HG02763 (cell line): ENCODE results near the gene CD46.

Source experiments
- ATAC-seq: cut with Tn5 transposase; IDR thresholded peaks from one replicate; pipeline ENCODE4 v1.9.1; 2021; ENCODE audit warnings: mild to moderate bottlenecking, moderate library complexity; ENCODE audit not compliant: unreplicated experiment

The CD46 gene

GRCh38 chr1:207812778-207813511 lies 61.1 kb downstream of the CD46 start:
- no peak for ATAC-seq

- no peak for ATAC-seq
These were observed 61.6 kb downstream of the CD46 start for GRCh38 chr1:207813512-207813881.

DNA sequence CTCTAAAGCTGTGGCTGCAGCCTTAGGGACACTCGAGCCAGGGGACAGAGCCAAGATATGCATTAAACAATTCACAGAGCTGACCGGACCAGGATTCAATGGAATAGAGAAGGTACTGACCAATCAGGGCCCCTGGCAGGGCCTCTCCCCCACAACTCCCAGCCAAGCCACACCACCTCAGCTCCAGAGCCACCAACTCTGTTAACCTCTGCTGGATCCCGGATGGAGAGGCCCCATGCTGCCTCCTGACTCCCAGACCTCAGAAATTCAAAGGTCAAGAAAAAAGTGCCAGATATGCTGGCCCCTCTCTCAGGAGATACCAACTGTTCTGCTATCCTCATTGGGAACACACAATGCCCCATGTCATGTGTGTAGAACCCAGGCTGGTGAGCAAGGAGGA lies 62.1 kb downstream of the CD46 start:
- ATAC-seq = no peak

DNA sequence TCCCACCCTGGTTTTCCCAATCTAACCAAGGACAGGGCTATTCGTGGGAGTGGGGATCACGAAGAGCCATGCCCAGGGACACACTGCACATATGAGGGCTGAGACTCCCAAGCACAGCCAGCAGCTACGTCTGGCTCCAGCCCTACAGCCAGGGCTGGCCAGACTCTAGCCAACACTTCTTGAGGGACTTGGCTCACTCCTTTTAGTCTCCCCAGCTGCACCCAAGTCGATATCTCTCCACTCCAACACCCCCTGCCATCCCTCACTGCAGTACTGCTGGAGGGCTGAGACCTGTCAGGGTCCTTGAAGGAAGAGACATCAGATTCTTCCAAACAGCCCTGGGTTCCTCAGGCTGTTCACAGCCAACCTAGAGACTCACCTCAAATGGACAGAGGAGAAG lies 62.6 kb downstream of the CD46 start:
- no peak for ATAC-seq

DNA sequence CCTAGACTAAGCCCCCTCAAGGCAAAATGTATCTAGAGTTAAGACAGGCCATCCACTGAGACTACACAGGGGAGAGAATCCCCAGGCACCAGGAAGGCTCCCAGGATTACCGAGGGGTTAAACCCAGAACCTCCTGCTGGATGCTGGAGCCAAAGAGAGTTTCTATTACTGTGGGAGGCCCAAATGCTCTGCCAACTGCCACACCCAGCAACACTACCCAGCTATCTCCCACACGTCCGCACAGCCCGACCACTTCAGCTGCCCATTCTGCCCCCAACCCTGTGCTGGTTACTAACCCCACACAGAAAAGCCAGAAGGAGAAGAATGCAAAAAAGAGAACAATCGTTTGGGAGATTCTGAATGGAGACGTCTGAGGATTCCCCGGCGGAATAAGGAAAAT lies 63.6 kb downstream of the CD46 start:
- ATAC-seq = no peak

DNA sequence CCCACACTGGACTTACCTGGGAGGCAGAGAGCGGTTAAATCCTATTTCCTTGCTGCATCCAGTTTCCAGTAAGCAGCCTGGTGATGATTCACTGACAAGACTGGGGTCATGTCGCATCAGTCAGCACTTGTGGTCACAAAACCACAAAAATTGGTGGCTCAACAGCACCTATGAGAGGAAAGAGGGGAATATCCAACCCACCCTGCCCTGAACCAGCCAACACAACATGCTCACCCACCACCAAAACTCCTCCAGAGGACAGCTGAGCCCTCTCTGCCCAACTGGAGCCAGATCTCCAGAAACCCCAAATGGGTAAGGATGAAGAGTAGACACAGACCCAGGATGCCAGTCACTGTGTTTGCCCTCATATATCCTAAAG lies 64.0 kb downstream of the CD46 start:
- ATAC-seq = no peak

- no peak for ATAC-seq
These were observed 65.3 kb downstream of the CD46 start for GRCh38 chr1:207817166-207817565.

- ATAC-seq = no peak
These were observed 66.2 kb downstream of the CD46 start for GRCh38 chr1:207817778-207818751.

GRCh38 chr1:207818971-207819451 lies 67.2 kb downstream of the CD46 start:
- no peak for ATAC-seq

DNA sequence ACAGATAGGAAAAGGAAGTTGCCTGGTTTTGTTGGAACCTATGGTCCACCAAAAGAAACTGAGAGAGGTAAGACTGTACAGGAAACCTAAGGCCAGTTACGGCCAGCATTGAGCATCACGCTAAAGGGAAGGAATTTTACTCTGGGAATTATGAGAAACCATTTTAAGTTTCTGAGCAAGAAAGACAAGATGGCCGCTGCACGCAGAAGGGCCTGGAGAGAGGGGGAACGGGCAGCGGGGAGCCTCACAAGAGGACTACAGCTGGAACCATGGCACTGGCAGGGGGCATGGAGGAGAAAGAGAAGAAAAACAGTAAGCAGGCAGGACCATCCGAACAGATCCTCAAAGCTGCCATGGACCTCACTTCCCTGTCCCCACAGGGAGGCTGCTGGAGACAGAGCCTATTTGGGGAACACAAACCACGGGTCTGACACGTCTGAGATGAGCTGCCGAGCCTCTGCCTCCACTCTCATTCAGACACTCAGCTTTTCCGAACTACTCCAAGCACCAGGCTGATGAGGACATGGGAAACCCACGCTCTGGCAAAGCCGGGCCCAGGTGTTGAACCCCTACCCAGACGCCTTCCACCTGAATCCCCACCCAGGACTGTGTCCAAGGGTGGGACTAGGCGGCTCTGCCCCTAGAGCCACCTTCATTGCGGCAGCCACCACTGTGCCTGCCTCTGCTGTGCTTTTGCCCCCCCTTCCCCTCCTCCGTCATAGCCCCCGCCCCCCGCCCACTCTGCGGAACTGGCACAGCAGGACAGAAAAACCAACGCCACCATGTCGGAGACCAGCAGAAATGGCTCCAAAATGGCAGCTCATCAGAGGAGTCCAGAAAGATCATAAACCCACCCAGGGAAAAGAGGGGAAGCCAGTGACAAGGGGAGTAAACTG lies 69.0 kb downstream of the CD46 start:
- ATAC-seq = no peak

DNA sequence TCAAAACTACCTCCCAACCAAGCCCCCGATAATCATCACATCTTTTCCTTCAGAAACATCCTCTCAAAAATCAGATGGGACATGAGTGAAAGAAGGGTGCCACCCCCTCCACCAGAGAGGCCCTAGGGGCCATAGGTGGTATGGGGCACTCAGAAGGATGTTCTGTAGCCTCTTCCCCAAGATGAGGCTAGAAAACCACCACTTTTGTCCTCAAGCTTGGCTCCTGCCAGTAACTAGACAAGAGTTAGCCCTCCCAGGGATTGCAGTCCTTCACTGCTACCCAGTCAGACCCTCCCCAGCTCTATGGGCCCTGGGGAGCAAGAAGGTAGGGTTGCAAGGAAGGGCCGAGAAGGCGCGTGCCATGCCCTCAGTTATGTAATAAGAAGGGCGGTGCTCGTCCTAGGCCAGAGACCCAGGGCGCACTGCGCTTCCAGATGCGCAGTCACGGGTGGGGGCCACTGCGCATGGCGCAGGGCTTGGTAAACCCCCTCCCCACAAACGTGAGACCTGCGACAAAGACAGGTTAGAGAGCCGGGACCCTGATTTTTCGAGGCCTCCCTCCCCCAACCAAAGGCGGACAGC lies 69.7 kb downstream of the CD46 start:
- ATAC-seq = no peak

DNA sequence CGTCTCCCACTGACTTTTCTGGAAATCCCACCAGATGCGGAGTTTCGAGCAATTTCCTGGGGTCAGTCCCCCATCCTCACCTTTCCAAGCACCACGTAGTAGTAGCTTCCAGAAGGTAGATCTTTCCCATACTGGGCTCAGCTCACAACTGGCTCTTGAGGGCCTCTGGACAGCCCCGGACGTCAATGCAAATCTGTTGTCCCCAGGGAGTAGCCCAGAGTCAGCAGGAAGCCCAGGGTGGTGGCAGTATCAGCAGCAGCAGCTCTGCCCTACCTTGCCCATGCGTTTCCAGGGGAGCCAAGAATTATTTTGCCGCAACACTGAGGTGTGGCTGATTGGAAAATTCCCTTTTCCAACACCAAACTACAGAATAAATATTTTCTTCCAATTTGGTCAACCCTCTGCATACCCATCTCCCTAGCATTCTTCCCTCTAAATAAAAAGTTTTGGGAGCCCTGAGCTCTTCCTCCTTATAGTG lies 70.3 kb downstream of the CD46 start:
- ATAC-seq = peak; percentile 25

- peak; percentile 67 for ATAC-seq
These were observed 71.0 kb downstream of the CD46 start for GRCh38 chr1:207822602-207823451.

DNA sequence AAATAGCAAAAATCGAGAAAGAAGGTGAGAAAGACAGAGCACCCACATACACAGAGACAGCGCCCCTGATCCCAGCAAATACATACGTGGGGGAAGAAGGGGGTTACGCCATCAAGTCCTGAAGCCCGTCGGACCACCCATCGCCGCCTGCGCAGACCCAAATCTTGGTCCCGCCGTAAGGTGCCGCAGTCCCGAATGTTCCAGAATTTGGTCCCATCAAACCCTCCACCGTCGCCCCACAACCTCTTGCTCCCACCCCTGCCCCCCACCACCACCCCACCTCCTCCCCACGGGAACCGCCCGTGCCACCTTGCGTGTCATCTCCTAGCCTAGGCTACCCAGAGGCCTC lies 71.7 kb downstream of the CD46 start:
- ATAC-seq = no peak

DNA sequence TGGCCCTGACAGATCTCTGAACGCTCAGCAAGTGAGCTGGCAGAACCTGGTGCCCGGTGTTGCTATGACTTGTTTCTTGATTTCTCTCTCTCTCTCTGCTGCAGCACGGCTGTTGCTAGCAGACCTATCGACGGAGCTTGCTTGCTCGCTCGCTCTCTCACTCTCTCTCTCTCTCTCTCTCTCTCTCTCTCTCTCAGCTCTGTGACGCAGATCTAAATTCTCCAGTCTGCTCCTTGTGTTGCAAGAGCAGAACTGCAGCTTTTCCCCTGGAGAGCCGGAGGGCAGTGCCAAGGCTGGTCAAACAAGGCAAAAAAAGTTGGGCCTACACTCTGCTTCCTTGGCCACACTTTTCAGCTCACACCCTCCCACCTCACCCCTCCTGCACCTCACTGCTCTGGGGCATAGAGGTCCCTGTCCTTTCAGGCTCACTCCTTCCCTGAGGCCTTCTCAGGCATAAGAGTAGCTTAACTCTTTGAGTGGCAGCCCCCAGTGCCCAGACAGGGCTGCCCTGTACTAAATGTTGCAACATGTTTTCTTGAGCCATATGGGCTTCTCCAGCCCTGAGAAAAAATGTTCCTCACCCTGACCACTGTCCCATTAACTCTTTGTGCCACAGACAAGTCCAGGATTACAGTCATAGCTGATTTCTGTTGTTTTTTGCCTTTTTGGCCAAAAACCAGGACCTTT lies 72.2 kb downstream of the CD46 start:
- no peak for ATAC-seq

- no peak for ATAC-seq
These were observed 73.0 kb downstream of the CD46 start for GRCh38 chr1:207824691-207825408.

GRCh38 chr1:207825409-207825695 lies 73.5 kb downstream of the CD46 start:
- ATAC-seq = no peak

DNA sequence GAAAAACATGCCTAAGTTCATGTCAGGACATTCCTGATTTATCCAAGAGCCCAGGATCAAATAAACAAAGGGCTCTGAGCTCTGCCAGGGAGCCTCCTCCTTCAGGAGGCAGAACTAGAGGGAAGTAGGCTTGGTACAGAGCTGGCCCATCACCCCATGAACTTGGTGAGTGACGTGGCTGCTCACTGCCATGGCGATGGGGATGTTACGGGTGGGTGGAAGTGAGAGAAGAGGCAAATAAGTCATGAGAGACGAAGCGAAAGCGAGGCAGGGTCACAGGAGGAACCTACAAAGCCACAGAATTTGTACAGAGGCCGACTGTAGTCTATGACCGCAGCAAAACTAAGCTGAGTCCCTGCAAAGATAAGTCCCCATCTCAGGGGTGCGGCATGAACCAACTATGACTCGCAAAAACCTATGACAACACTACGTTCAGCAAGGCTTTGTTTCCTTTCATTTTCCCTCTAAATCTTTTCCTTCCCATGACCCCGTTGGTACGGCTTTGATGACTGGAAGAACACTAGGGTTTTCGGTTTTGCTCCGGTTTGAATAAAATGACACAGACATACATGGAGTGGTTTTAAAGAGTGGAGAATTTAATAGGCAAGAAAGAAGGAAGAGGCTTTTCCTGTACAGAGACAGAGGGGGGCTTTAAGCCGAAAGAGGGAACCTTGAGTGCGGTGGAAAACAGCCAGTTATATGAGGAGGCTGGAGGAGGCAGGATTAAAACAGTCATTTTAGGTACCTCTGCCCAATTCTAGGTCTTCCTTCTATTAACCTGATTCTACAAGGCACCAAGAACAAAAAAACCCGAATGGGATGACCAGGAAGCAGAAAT lies 74.1 kb downstream of the CD46 start:
- ATAC-seq = peak; percentile 69
